Osteoblast (primary cell): Measurements from ENCODE around the gene CNPPD1. TPM values are rescaled to one million over a fixed set of nuclear protein-coding genes. Genes with fewer than 3 reads are reported as not detected.

Source experiments
- DNase-seq: peaks from one replicate; pipeline ENCODE4 v3.0.0; 2011; ENCODE audit warnings: low spot score, mixed read lengths; ENCODE audit not compliant: insufficient read length; ENCODE audit errors: missing footprints
- H2AFZ ChIP-seq: 2 replicates; pipeline ENCODE4 v1.6.0; 2011; ENCODE audit warnings: mild to moderate bottlenecking, low read length
- H3K27ac ChIP-seq: 2 replicates; pipeline ENCODE4 v1.5.1; 2011; ENCODE audit warnings: mild to moderate bottlenecking, low read depth, low read length, moderate library complexity
- H3K27me3 ChIP-seq: 2 replicates; pipeline ENCODE4 v1.6.0; 2012; ENCODE audit warnings: mild to moderate bottlenecking, control low read depth, inconsistent platforms, low read length, moderate library complexity; ENCODE audit not compliant: insufficient read depth
- H3K36me3 ChIP-seq: 2 replicates; pipeline ENCODE4 v1.5.1; 2011; ENCODE audit warnings: mild to moderate bottlenecking, low read length, control low read depth, moderate library complexity; ENCODE audit not compliant: insufficient read depth
- H3K4me1 ChIP-seq: 2 replicates; pipeline ENCODE4 v1.5.1; 2011; ENCODE audit warnings: mild to moderate bottlenecking, low read length, control low read depth, moderate library complexity; ENCODE audit not compliant: insufficient read depth
- H3K4me2 ChIP-seq: 2 replicates; pipeline ENCODE4 v1.6.0; 2011; ENCODE audit warnings: mild to moderate bottlenecking, low read length; ENCODE audit not compliant: insufficient read depth
- H3K4me3 ChIP-seq: fragments of 200-600 bp; sonication (generic); 3 replicates; pipeline ENCODE4 v1.5.1; 2012; ENCODE audit warnings: mild to moderate bottlenecking, low read length, inconsistent platforms; ENCODE audit not compliant: insufficient read depth
- H3K79me2 ChIP-seq: 2 replicates; pipeline ENCODE4 v1.6.0; 2012; ENCODE audit warnings: mild to moderate bottlenecking, low read length, control low read depth, inconsistent platforms; ENCODE audit not compliant: insufficient read depth
- H3K9me3 ChIP-seq: 2 replicates; pipeline ENCODE4 v1.5.1; 2011; ENCODE audit warnings: low read depth, low read length, control low read depth
- H4K20me1 ChIP-seq: 2 replicates; pipeline ENCODE4 v1.6.0; 2012; ENCODE audit warnings: mild to moderate bottlenecking, low read length, control low read depth; ENCODE audit not compliant: insufficient read depth
- total RNA-seq: library from RNA; depleted of rRNA; stranded (reverse); fragments of >200 nt; gene quantifications from 2 replicates; pipeline ENCODE4 v1.2.3, GENCODE V29; 2012
- TF ChIP-seq, protein P1 (sequence below): IDR thresholded peaks from 2 replicates; pipeline ENCODE4 v1.5.1; 2011; ENCODE audit warnings: mild to moderate bottlenecking, low read depth, low read length, moderate library complexity; ENCODE audit errors: extremely low read depth

The CNPPD1 gene
- total RNA-seq, 1 donor, result 26.1 TPM

DNA sequence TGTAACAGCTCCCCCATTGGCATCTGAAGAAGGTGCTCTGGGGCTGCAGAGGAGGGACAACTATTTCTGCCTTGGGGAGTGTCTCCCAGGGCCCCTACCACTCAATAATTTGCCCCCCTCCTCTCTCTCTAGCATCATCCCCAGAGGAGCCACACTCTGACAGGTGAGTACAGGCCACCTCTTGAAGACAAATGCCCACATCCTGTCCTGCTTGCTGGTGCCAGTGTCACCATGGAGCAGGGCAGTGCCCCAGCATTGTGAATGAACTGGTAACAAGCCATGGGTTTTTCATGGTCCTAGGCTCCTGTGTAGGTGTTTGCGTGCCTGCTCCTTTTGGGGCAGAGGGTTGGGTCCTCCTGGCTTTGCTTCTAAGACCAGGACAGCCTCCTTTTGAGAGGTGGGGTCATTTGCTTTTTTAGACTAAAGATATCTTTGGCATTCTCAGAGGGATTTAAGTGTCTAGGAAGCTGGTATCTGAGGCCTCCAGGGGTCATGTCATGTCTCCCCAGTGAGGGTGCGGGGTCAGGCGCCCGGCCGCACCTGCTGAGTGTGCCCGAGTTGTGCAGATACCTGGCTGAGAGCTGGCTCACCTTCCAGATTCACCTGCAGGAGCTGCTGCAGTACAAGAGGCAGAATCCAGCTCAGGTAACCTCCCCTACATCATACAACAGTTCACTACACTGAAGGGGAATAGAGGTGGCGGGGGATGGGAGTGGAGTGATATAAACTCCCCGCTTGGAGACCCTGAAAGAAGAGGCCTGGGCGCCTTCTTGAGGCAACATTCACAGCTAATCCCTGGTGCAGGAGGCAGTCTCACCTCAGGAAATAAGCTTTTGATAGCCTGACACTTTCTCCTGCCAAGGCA is 3.1 kb upstream of the CNPPD1 start:
- Histone ChIP-seq H3K4me3 (no peak overlapping the region), H4K20me1 (peaks cover 15% of the 10 kb centered on the region), H3K27ac (no peak overlapping the region), H2AFZ (no peak overlapping the region), H3K36me3 (peaks cover 51% of the 10 kb centered on the region), H3K79me2 (peaks cover 48% of the 10 kb centered on the region), H3K9me3 (no peaks in the 10 kb centered on the region), H3K4me1 (peaks cover 24% of the 10 kb centered on the region), H3K27me3 (no peaks in the 10 kb centered on the region), H3K4me2 (no peak overlapping the region)
- TF ChIP-seq, protein P1, sequence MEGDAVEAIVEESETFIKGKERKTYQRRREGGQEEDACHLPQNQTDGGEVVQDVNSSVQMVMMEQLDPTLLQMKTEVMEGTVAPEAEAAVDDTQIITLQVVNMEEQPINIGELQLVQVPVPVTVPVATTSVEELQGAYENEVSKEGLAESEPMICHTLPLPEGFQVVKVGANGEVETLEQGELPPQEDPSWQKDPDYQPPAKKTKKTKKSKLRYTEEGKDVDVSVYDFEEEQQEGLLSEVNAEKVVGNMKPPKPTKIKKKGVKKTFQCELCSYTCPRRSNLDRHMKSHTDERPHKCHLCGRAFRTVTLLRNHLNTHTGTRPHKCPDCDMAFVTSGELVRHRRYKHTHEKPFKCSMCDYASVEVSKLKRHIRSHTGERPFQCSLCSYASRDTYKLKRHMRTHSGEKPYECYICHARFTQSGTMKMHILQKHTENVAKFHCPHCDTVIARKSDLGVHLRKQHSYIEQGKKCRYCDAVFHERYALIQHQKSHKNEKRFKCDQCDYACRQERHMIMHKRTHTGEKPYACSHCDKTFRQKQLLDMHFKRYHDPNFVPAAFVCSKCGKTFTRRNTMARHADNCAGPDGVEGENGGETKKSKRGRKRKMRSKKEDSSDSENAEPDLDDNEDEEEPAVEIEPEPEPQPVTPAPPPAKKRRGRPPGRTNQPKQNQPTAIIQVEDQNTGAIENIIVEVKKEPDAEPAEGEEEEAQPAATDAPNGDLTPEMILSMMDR, result no peak
- DNase-seq, result no peak

DNA sequence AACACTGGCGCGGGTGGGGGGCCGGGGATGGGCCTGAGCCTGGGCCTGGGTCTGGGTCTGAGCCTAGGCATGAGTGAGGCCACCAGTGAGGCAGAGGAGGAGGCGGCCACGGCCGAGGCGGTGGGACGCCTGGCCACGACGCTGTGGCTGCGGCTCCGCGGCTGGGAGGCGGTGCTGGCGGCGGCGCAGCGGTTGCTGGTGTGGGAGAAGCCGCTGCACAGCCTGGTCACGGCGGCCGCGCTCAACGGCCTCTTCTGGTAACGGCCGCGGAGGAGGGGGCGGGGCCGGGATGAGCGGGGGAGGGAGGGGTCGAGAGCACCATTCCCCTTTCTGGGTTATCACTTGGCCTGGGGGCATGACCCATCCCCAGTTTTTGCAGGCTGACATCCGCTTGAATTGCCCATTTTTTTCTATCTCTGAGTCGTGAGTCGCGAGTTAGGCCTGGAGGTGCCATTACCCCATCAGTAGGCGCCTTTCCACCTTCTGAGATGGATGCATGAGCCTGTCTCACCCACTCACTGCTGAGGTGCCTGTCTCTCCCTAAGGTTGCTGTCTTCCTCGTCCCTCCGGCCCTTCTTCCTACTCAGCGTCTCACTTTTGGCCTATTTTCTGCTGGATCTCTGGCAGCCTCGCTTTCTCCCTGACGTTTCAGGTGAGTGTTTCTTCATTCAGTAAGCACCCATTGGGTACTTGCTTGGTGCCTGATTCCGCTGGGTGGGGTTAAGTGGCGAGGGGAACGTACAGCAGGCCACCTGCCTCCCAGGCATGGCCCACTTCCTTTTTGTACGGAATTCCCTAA is 1.9 kb upstream of the CNPPD1 start:
- peak overlapping the region; percentile 94 for H3K4me2 ChIP-seq
- peak overlapping the region; percentile 57 for H2AFZ ChIP-seq
- no peaks in the 10 kb centered on the region for H3K9me3 ChIP-seq
- H3K79me2 ChIP-seq, result peaks cover 56% of the 10 kb centered on the region
- peak; percentile 89 for DNase-seq
- TF ChIP-seq, protein P1, result no peak
- peaks cover 46% of the 10 kb centered on the region for H3K36me3 ChIP-seq
- H3K4me3 ChIP-seq, result peak overlapping the region; percentile 78
- peak overlapping the region; percentile 24 for H3K27ac ChIP-seq
- H3K27me3 ChIP-seq, result no peaks in the 10 kb centered on the region
- peaks cover 18% of the 10 kb centered on the region for H4K20me1 ChIP-seq
- H3K4me1 ChIP-seq, result peaks cover 30% of the 10 kb centered on the region

- no peaks in the 10 kb centered on the region for H3K9me3 ChIP-seq
- peaks cover 56% of the 10 kb centered on the region for H3K79me2 ChIP-seq
- TF ChIP-seq, protein P1, result no peak
- peak within 1 kb of the TSS; percentile 94 for H3K4me2 ChIP-seq
- H3K4me3 ChIP-seq, result peak within 1 kb of the TSS; percentile 78
- peak; percentile 100 for DNase-seq
- peaks cover 41% of the 10 kb centered on the region for H3K36me3 ChIP-seq
- peak within 1 kb of the TSS; percentile 83 for H3K27ac ChIP-seq
- no peaks in the 10 kb centered on the region for H3K27me3 ChIP-seq
- peaks cover 13% of the 10 kb centered on the region for H4K20me1 ChIP-seq
- H2AFZ ChIP-seq, result peak within 1 kb of the TSS; percentile 89
- H3K4me1 ChIP-seq, result peaks cover 30% of the 10 kb centered on the region
These were observed 1.0 kb upstream of the CNPPD1 start, which contains the start of gene RETREG2 for GRCh38 chr2:219177552-219178376. TSS of gene RETREG2 (plus strand) at chr2:219178275. CDS start at chr2:219178353, 78 bp downstream.
